IPS-15b (cell line): ENCODE results near the gene NPSR1.

Experiments
- H3K27me3 ChIP-seq: one replicate; pipeline ENCODE4 v1.6.1; 2013; ENCODE audit warnings: low read length; ENCODE audit not compliant: control insufficient read depth, insufficient read depth
- H3K36me3 ChIP-seq: one replicate; pipeline ENCODE4 v1.6.1; 2013; ENCODE audit warnings: low read length; ENCODE audit not compliant: control insufficient read depth, insufficient read depth
- H3K4me1 ChIP-seq: one replicate; pipeline ENCODE4 v1.6.1; 2013; ENCODE audit warnings: mild to moderate bottlenecking, low read length; ENCODE audit not compliant: control insufficient read depth, insufficient read depth
- H3K4me3 ChIP-seq: one replicate; pipeline ENCODE4 v1.5.1; 2013; ENCODE audit warnings: low read depth, low read length
- H3K9ac ChIP-seq: one replicate; pipeline ENCODE4 v1.6.1; 2013; ENCODE audit warnings: low read depth, mild to moderate bottlenecking, low read length
- H3K9me3 ChIP-seq: one replicate; pipeline ENCODE4 v1.6.1; 2013; ENCODE audit warnings: mild to moderate bottlenecking, low read length; ENCODE audit not compliant: control insufficient read depth, insufficient read depth

Gene NPSR1

GRCh38 chr7:34821932-34822558 lies 164.0 kb downstream of the NPSR1 start:
- no peak overlapping the region for H3K9ac ChIP-seq
- no peaks in the 10 kb centered on the region for H3K9me3 ChIP-seq
- no peaks in the 10 kb centered on the region for H3K27me3 ChIP-seq
- H3K36me3 ChIP-seq: no peaks in the 10 kb centered on the region
- no peak overlapping the region for H3K4me3 ChIP-seq
- no peaks in the 10 kb centered on the region for H3K4me1 ChIP-seq

DNA sequence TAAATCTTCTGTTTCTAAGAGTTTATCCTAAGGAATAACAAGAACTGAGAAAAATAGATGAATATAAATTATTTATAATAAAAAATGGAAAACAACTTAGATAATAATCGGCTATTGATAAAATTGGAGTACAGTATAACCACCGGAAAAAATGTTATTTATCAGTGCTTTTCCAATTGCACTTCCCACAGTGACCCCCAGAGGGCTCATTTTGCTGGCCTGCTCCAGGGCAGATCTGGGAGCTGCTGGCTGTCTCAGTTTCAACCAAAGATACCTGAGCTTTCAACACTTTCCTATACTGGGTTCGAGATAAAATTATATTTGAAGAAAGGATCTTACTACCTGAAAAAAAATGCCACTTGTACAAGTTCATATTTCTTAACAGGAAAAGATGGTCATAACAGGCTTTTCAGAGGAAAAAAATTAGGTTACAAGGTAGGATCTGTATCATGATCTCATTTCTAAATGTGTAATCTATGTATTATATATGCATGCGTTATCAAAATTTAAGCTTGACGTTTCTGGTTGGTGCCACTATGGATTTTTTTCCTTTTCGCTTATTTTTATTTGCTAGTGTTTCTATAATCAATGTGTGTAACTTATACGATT lies 165.7 kb downstream of the NPSR1 start:
- Histone ChIP-seq H3K4me1 (no peaks in the 10 kb centered on the region), H3K36me3 (no peaks in the 10 kb centered on the region)

DNA sequence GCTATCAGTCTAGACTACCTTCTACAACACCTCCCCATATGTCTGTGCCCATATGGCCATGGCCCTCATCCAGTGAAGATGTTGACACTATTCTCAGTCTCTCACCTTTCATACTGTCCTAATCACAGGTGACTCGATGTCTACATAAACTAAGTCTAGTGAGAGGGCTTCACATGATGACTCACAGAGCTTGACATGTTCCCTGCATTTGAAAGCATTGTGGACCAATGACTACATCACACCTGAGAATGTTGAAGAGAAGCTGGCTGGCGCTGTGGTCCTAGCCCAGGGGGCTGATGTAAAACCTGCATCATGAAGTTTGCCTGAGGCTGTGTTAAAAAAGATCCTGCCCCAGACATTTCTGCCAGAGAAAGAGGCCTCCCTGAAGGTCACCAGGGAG lies 167.2 kb downstream of the NPSR1 start:
- H3K9me3 ChIP-seq: no peaks in the 10 kb centered on the region

More for the DNA sequence above, 165.7 kb downstream of the NPSR1 start:
- no peak overlapping the region for H3K9ac ChIP-seq
- H3K4me3 ChIP-seq: no peak overlapping the region
- no peaks in the 10 kb centered on the region for H3K9me3 ChIP-seq
- no peaks in the 10 kb centered on the region for H3K27me3 ChIP-seq

GRCh38 chr7:34830390-34830789 lies 172.4 kb downstream of the NPSR1 start:
- H3K9ac ChIP-seq: no peak overlapping the region
- no peaks in the 10 kb centered on the region for H3K4me1 ChIP-seq
- H3K36me3 ChIP-seq: no peaks in the 10 kb centered on the region
- no peaks in the 10 kb centered on the region for H3K9me3 ChIP-seq
- H3K4me3 ChIP-seq: no peak overlapping the region
- no peaks in the 10 kb centered on the region for H3K27me3 ChIP-seq

More for the DNA sequence above, 167.2 kb downstream of the NPSR1 start:
- H3K9ac ChIP-seq: no peak overlapping the region
- H3K36me3 ChIP-seq: no peaks in the 10 kb centered on the region
- H3K4me1 ChIP-seq: no peaks in the 10 kb centered on the region
- H3K4me3 ChIP-seq: no peak overlapping the region
- H3K27me3 ChIP-seq: no peaks in the 10 kb centered on the region

DNA sequence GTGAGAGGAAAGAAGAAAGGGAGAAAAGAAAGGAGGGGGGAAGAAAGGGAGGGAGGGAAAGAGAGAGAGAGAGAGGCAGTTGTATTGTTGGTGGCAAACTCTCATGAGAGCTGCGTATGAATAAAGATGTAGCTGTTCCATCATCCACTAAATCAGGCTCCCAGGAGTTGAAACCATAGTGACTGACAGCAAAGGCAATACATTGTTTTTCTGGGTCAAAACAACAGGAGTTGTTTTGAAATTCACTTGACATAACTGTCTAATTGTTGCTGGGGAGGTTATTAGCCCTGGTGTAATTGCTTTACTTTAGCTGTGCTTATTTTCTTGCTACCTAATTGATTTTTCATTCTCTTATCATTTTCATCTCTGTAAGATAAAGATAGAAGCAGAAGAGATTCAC lies 173.4 kb downstream of the NPSR1 start:
- Histone ChIP-seq H3K9ac (no peak overlapping the region), H3K27me3 (no peaks in the 10 kb centered on the region), H3K4me3 (no peak overlapping the region), H3K36me3 (no peaks in the 10 kb centered on the region), H3K9me3 (no peaks in the 10 kb centered on the region), H3K4me1 (no peaks in the 10 kb centered on the region)

DNA sequence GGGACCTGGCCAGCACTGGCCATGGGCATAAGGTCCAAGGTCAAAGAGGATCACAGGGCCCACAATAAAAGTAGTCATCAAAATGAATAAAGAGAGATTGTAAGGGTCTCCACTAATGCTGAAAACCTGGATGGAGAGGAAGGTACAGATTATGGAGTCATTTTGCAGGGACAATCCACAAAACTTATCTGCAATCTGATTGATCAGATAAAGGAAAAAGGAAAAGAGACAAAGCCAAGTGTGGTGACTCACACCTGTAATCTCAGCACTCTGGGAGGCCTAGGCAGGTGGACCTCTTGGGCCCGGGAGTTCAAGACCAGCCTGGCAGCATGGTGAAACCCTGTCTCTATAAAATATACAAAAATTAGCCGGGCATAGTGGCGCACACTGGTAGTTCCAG lies 174.0 kb downstream of the NPSR1 start:
- Histone ChIP-seq H3K4me1 (no peaks in the 10 kb centered on the region), H3K36me3 (no peaks in the 10 kb centered on the region), H3K9me3 (no peaks in the 10 kb centered on the region), H3K9ac (no peak overlapping the region), H3K4me3 (no peak overlapping the region), H3K27me3 (no peaks in the 10 kb centered on the region)

- Histone ChIP-seq H3K36me3 (no peaks in the 10 kb centered on the region), H3K27me3 (no peaks in the 10 kb centered on the region), H3K4me3 (no peak overlapping the region), H3K9ac (no peak overlapping the region), H3K4me1 (no peaks in the 10 kb centered on the region), H3K9me3 (no peaks in the 10 kb centered on the region)
These were observed 178.0 kb downstream of the NPSR1 start for GRCh38 chr7:34835901-34836600.

DNA sequence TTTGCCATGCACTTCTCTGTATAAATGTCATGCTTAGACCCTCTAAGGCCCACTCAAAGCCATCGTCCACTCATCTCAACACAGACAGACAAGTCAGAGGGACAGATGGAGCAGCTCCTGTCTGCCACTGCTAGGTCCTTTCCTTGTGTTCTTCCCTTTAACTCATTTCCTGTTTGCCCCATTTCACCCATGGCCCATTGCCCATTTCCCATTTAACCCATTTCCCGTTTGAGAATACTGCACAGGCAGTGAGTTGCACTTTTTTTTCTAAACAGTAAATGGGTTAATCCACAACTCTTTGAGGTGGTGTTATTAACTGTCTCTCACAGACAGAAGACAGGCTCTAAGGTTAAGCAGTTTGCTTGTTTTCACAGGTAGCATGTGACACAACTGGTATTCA lies 179.3 kb downstream of the NPSR1 start:
- H3K9ac ChIP-seq: no peak overlapping the region
- H3K36me3 ChIP-seq: no peaks in the 10 kb centered on the region
- H3K27me3 ChIP-seq: no peaks in the 10 kb centered on the region
- no peaks in the 10 kb centered on the region for H3K9me3 ChIP-seq
- no peaks in the 10 kb centered on the region for H3K4me1 ChIP-seq
- H3K4me3 ChIP-seq: no peak overlapping the region

DNA sequence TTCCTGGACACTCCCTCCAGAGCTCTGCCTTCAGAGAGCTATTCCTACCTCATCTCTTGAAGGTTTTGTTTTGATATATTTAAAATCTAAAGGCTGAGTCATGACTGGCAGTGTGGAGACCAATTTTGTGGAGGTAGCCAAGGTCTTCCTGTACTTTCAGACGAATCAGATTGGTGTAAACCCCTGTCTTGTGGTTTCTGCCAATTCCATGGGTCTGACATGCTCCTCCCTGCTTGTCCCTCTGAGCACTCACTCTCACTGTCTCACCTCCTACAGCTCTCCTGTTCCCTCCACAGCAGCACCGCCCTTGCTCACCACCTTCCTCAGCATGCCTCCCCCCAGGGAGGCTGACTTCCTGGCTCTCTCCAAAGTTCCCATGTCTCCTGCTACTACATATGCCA lies 179.8 kb downstream of the NPSR1 start:
- no peaks in the 10 kb centered on the region for H3K9me3 ChIP-seq
- no peaks in the 10 kb centered on the region for H3K36me3 ChIP-seq
- H3K4me1 ChIP-seq: no peaks in the 10 kb centered on the region
- H3K27me3 ChIP-seq: no peaks in the 10 kb centered on the region
- no peak overlapping the region for H3K4me3 ChIP-seq
- H3K9ac ChIP-seq: no peak overlapping the region

- Histone ChIP-seq H3K9me3 (no peaks in the 10 kb centered on the region), H3K4me1 (no peaks in the 10 kb centered on the region), H3K9ac (no peak overlapping the region), H3K4me3 (no peak overlapping the region), H3K36me3 (no peaks in the 10 kb centered on the region), H3K27me3 (no peaks in the 10 kb centered on the region)
These were observed 180.3 kb downstream of the NPSR1 start for GRCh38 chr7:34838329-34838728.

GRCh38 chr7:34839645-34840044 lies 181.6 kb downstream of the NPSR1 start:
- Histone ChIP-seq H3K9ac (no peak overlapping the region), H3K4me1 (no peaks in the 10 kb centered on the region), H3K27me3 (no peaks in the 10 kb centered on the region), H3K4me3 (no peak overlapping the region), H3K9me3 (no peaks in the 10 kb centered on the region), H3K36me3 (no peaks in the 10 kb centered on the region)

DNA sequence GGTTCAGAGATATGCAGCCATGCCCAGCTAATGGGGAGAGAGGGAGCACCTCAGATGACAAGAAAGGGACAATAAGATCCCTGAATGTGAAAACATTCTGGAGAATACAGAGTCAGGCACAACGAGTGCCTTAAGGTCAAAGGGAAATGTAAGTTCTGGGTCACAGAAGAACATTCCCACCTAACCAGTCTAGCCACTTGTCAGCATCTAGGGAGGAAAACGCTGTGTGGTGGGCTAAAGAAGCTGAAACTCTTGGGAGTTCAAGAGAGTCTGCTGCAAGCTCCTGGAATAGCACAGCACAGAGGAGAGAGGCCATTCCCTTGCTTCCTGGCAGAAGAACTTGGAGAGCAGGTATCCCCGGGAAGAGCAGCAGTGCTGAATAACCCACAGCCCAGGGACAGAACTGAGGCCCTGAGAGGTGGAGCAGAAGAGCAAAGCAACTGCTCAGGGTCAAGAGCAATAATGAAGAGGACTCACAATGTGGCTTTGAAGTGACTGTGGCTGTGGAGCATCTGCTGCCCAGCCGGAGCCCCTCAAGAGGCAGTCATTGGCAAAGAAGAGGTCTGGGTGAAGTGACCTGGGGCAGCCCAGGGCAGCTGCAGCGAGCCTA lies 182.3 kb downstream of the NPSR1 start:
- no peaks in the 10 kb centered on the region for H3K36me3 ChIP-seq
- no peaks in the 10 kb centered on the region for H3K27me3 ChIP-seq
- no peaks in the 10 kb centered on the region for H3K4me1 ChIP-seq
- H3K4me3 ChIP-seq: no peak overlapping the region
- H3K9ac ChIP-seq: no peak overlapping the region
- no peaks in the 10 kb centered on the region for H3K9me3 ChIP-seq
